Transverse colon (tissue), 4 donors: Measurements from ENCODE around the gene SEC24A. TPM values are rescaled to one million over a fixed set of nuclear protein-coding genes. Genes with fewer than 3 reads are reported as not detected.

Source experiments
- DNase-seq: peaks from one replicate; pipeline ENCODE4 v3.0.0-alpha.2; 2019
- H3K27ac ChIP-seq, 4 donors: fragments of 200-600 bp; sonication (generic); 2 replicates each; pipeline ENCODE4 v1.5.1; 2016 to 2018; ENCODE audit warnings: inconsistent platforms in 4 of 4
- H3K27me3 ChIP-seq: fragments of 200-600 bp; sonication (generic); 2 replicates; pipeline ENCODE4 v1.5.1; 2017; ENCODE audit warnings: inconsistent platforms
- H3K36me3 ChIP-seq, 4 donors: fragments of 200-600 bp; sonication (generic); 2 replicates each; pipeline ENCODE4 v1.5.1; 2017 to 2019; ENCODE audit warnings: inconsistent platforms in 4 of 4
- H3K4me1 ChIP-seq, 4 donors: fragments of 200-600 bp; sonication (generic); 2 replicates each; pipeline ENCODE4 v1.5.1; 2017 to 2020; ENCODE audit warnings: inconsistent platforms in 4 of 4
- H3K4me3 ChIP-seq, 4 donors: fragments of 200-600 bp; sonication (generic); 1 replicate in 1 of 4; 2 replicates in 3 of 4; pipeline versions ENCODE4 v1.5.1 to v1.6.1; 2017 to 2019; ENCODE audit warnings: inconsistent platforms in 4 of 4
- H3K9me3 ChIP-seq, 2 donors: fragments of 200-600 bp; sonication (generic); 2 replicates each; pipeline ENCODE4 v1.5.1; 2017 to 2019; ENCODE audit warnings: inconsistent platforms in 2 of 2
- EP300 ChIP-seq: sonication (generic); formaldehyde crosslinking; IDR thresholded peaks from one replicate; pipeline ENCODE4 v1.6.1; 2017; ENCODE audit warnings: antibody characterized with exemption, low read depth
- POLR2A ChIP-seq: fragments of 450-650 bp; IDR thresholded peaks from one replicate; pipeline ENCODE4 v1.6.1; 2016; ENCODE audit warnings: antibody characterized with exemption, mild to moderate bottlenecking, moderate library complexity
- POLR2AphosphoS5 ChIP-seq, 3 donors: sonication (generic); formaldehyde crosslinking; IDR thresholded peaks; one replicate each; pipeline ENCODE4 v1.6.1; 2016; ENCODE audit warnings: antibody characterized with exemption in 3 of 3
- WGBS, 2 donors: methylation state at CpG; one replicate each; pipeline ENCODE4 v1.1.5; 2018; ENCODE audit warnings: low coverage in 1 of 2; 5-methylcytosine and 5-hydroxymethylcytosine counted together
- in situ Hi-C, 4 donors: fragments of 200-750 bp; cut with MboI; loops; one replicate each; pipeline versions ENCODE4 v1.15.0 to v1.15.1; 2017; ENCODE audit warnings: low sequenced_read_pairs in 3 of 4, low pct_ligation_motif_present in 1 of 4, low pct_unique_long_range_greater_than_20kb in 1 of 4
- intact Hi-C: fragments of 100-400 bp; cut with DNase I; formaldehyde crosslinking; loops from one replicate; pipeline ENCODE4 v1.15.1; 2023; ENCODE audit warnings: low total_unique reads
- small RNA-seq, 4 donors: library from RNA; depleted of rRNA; stranded (forward); fragments of <200 nt; gene quantifications; one replicate each; pipeline ENCODE3, GENCODE V24; 2016
- total RNA-seq, 4 donors: library from RNA; depleted of rRNA; stranded (reverse); fragments of >200 nt; gene quantifications; one replicate each; pipeline ENCODE4 v1.1.0, GENCODE V29; 2016
- TF ChIP-seq, protein P1 (sequence below), 5 experiments: fragments of 200-600 bp in 3 of 5; fragments of 450-650 bp in 2 of 5; sonication (generic) in 3 of 5; IDR thresholded peaks; 1 replicate in 2 of 5; 2 replicates in 3 of 5; pipeline ENCODE4 v1.5.1; 2016 to 2017; ENCODE audit warnings: antibody characterized with exemption in 5 of 5, inconsistent platforms in 3 of 5, mild to moderate bottlenecking in 2 of 5, moderate library complexity in 1 of 5

The SEC24A gene
- total RNA-seq, 4 donors from 2014 or later = 9.2 to 26.7 (median 18.6) TPM

GRCh38 chr5:134772461-134773125 is 124.0 kb downstream of the SEC24A start:
- H3K9me3 ChIP-seq = no peaks in the 10 kb centered on the region
- no peak for DNase-seq
- 90% methylated on average over 10 of the region's 10 CpGs; no CpG with 5 or more reads in 1 of the 2 donors for WGBS, 2 donors
- peaks cover 0 to 91% (median 34%) of the 10 kb centered on the region in 4 donors for H3K36me3 ChIP-seq
- intact Hi-C loops = no loop called here
- no peak overlapping the region for H3K4me3 ChIP-seq
- no peaks in the 10 kb centered on the region for H3K27me3 ChIP-seq
- TF ChIP-seq EP300 (no peak), POLR2A (no peak), POLR2AphosphoS5 (IDR thresholded peaks at IDR 0.05) (no peak)
- TF ChIP-seq, protein P1, sequence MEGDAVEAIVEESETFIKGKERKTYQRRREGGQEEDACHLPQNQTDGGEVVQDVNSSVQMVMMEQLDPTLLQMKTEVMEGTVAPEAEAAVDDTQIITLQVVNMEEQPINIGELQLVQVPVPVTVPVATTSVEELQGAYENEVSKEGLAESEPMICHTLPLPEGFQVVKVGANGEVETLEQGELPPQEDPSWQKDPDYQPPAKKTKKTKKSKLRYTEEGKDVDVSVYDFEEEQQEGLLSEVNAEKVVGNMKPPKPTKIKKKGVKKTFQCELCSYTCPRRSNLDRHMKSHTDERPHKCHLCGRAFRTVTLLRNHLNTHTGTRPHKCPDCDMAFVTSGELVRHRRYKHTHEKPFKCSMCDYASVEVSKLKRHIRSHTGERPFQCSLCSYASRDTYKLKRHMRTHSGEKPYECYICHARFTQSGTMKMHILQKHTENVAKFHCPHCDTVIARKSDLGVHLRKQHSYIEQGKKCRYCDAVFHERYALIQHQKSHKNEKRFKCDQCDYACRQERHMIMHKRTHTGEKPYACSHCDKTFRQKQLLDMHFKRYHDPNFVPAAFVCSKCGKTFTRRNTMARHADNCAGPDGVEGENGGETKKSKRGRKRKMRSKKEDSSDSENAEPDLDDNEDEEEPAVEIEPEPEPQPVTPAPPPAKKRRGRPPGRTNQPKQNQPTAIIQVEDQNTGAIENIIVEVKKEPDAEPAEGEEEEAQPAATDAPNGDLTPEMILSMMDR (IDR thresholded peaks at IDR 0.05) = no peak
- no peaks in the 10 kb centered on the region for H3K4me1 ChIP-seq
- no peak overlapping the region for H3K27ac ChIP-seq
- in situ Hi-C loops = no loop called here

- Histone ChIP-seq H3K36me3 (peaks cover 0 to 95% (median 29%) of the 10 kb centered on the region in 4 donors), H3K27ac (no peak overlapping the region), H3K27me3 (no peaks in the 10 kb centered on the region), H3K9me3 (no peaks in the 10 kb centered on the region), H3K4me1 (no peaks in the 10 kb centered on the region), H3K4me3 (no peak overlapping the region)
- in situ Hi-C loops (no loop called here), intact Hi-C loops (no loop called here)
- TF ChIP-seq EP300 (no peak), POLR2AphosphoS5 (IDR thresholded peaks at IDR 0.05) (no peak), POLR2A (no peak)
- TF ChIP-seq, protein P1 (IDR thresholded peaks at IDR 0.05) = no peak
- 90 to 96% methylated on average over 2 of the region's 2 CpGs for WGBS, 2 donors
- no peak for DNase-seq
Observed at GRCh38 chr5:134777366-134777765, 128.8 kb downstream of the SEC24A start.

Small RNA genes within 50 kb of the gene (small RNA-seq; reads per million reads assigned to genes)
- gene RNU6-1164P (0 reads per million in 4 donors), gene RNU6-1311P (0 reads per million in 4 donors), gene RNU6-757P (0 reads per million in 4 donors)

Other genes with a start within 250 kb of the SEC24A start
- gene CDKN2AIPNL, start 236.9 kb upstream of the SEC24A start, total RNA-seq = 10 to 100 TPM in 2 of 4 donors, 1 to 10 TPM in 1, not detected in 1; 3.2 to 18.7 (median 12.9) TPM
- 10 to 100 TPM; 36.6 to 50.1 (median 41.4) TPM for gene JADE2, start 123.1 kb upstream of the SEC24A start, total RNA-seq
- gene SAR1B, start 16.0 kb upstream of the SEC24A start, total RNA-seq = 10 to 100 TPM; 14.3 to 77.8 (median 59.8) TPM
- gene CAMLG, start 89.8 kb downstream of the SEC24A start, total RNA-seq = 10 to 100 TPM; 12.7 to 31.0 (median 24.2) TPM
- gene DDX46, start 110.0 kb downstream of the SEC24A start, total RNA-seq = 10 to 100 TPM; 28.5 to 73.3 (median 46.1) TPM
- gene C5orf24, start 197.2 kb downstream of the SEC24A start, total RNA-seq = 10 to 100 TPM; 22.8 to 41.9 (median 34.9) TPM
- 10 to 100 TPM; 26.3 to 81.9 (median 45.6) TPM for gene TXNDC15, start 225.6 kb downstream of the SEC24A start, total RNA-seq